Endodermal cell (in vitro differentiated cells): ENCODE data around the gene CCL26. TPM values are rescaled to one million over a fixed set of nuclear protein-coding genes. Genes with fewer than 3 reads are reported as not detected.
"Not testable (repeated sequence)": the region's sequence is repeated elsewhere in the genome, so short reads cannot be mapped to it uniquely, and the experiment has no call there.

Experiments used
- DNase-seq: peaks from one replicate; pipeline ENCODE4 v3.0.0-alpha.2; 2017
- H3K27ac ChIP-seq: 2 replicates; pipeline ENCODE4 v1.5.1; 2013; ENCODE audit warnings: mild to moderate bottlenecking, low read depth, low read length, moderate library complexity
- H3K27me3 ChIP-seq: 2 replicates; pipeline ENCODE4 v1.6.1; 2013; ENCODE audit warnings: mild to moderate bottlenecking, low read length, moderate library complexity; ENCODE audit not compliant: insufficient read depth, control insufficient read depth, poor library complexity, severe bottlenecking
- H3K36me3 ChIP-seq: 2 replicates; pipeline ENCODE4 v1.7.0; 2013; ENCODE audit warnings: mild to moderate bottlenecking, low read length, moderate library complexity; ENCODE audit not compliant: control insufficient read depth, insufficient read depth
- H3K4me1 ChIP-seq: one replicate; pipeline ENCODE4 v1.7.0; 2013; ENCODE audit warnings: low read length; ENCODE audit not compliant: control insufficient read depth, insufficient read depth
- H3K4me3 ChIP-seq: 2 replicates; pipeline ENCODE4 v1.5.1; 2013; ENCODE audit warnings: mild to moderate bottlenecking, low read length, moderate library complexity
- H3K9ac ChIP-seq: 2 replicates; pipeline ENCODE4 v1.6.1; 2013; ENCODE audit warnings: mild to moderate bottlenecking, low read length, moderate library complexity; ENCODE audit not compliant: poor library complexity, severe bottlenecking; ENCODE audit errors: extremely low read depth
- H3K9me3 ChIP-seq: 2 replicates; pipeline ENCODE4 v1.6.1; 2013; ENCODE audit warnings: mild to moderate bottlenecking, low read length, moderate library complexity; ENCODE audit not compliant: control insufficient read depth
- H3K27ac Mint-ChIP-seq: 2 replicates; pipeline ENCODE4 v1.8.0; 2020; ENCODE audit warnings: mixed read lengths
- H3K27me3 Mint-ChIP-seq: 2 replicates; pipeline ENCODE4 v1.8.0; 2021; ENCODE audit warnings: mild to moderate bottlenecking, mixed read lengths; ENCODE audit not compliant: insufficient read depth
- H3K36me3 Mint-ChIP-seq: 2 replicates; pipeline ENCODE4 v1.8.0; 2020; ENCODE audit warnings: low read depth, mixed read lengths
- H3K4me1 Mint-ChIP-seq: 2 replicates; pipeline ENCODE4 v1.8.0; 2020; ENCODE audit warnings: mixed read lengths
- H3K4me3 Mint-ChIP-seq: 2 replicates; pipeline ENCODE4 v1.8.0; 2020; ENCODE audit warnings: mild to moderate bottlenecking, moderate library complexity, mixed read lengths
- H3K9me3 Mint-ChIP-seq: 2 replicates; pipeline ENCODE4 v1.8.0; 2020; ENCODE audit warnings: mild to moderate bottlenecking, mixed read lengths
- CTCF ChIP-seq: fragments of 200-600 bp; sonication (generic); conservative IDR thresholded peaks from 2 replicates; pipeline ENCODE4 v1.5.0; 2021; ENCODE audit warnings: antibody characterized with exemption, mild to moderate bottlenecking
- WGBS, 2 experiments: methylation state at CpG; one replicate each; pipeline versions ENCODE4 v1.1.5 to v1.1.7; 2013; ENCODE audit warnings: missing lambda C conversion rate in 2 of 2, mixed read lengths in 1 of 2; ENCODE audit not compliant: insufficient coverage in 1 of 2, insufficient read length in 1 of 2; 5-methylcytosine and 5-hydroxymethylcytosine counted together
- total RNA-seq, 2 donors: library from RNA; stranded (reverse); fragmentation: NEBNext Ultra II Directional in 1 of 2; extraction: Animal tissue kit (Norgen Biotek cat#: 25700) in 1 of 2; gene quantifications; 2 replicates in 1 of 2; 3 replicates in 1 of 2; pipeline ENCODE4 v1.2.1, GENCODE V29; 2021

CCL26 gene
- total RNA-seq, 2 donors from 2014 or later = 1.2 to 2.9 TPM

- Mint-ChIP-seq H3K4me3 (no peak overlapping the region), H3K27ac (no peak overlapping the region), H3K27me3 (no peaks in the 10 kb centered on the region), H3K4me1 (peaks cover 3% of the 10 kb centered on the region), H3K36me3 (peaks cover 25% of the 10 kb centered on the region), H3K9me3 (no peaks in the 10 kb centered on the region)
- no peak overlapping the region for H3K9ac ChIP-seq
- H3K27me3 ChIP-seq = no peaks in the 10 kb centered on the region
- DNase-seq = no peak
- no peak for TF ChIP-seq CTCF
- H3K36me3 ChIP-seq = peaks cover 56% of the 10 kb centered on the region
- no peak overlapping the region for H3K27ac ChIP-seq
- no peaks in the 10 kb centered on the region for H3K9me3 ChIP-seq
- H3K4me1 ChIP-seq = no peaks in the 10 kb centered on the region
- no peak overlapping the region for H3K4me3 ChIP-seq
- 88 to 100% methylated on average over 2 to 3 of the region's 3 CpGs for WGBS, 2 experiments
Observed at GRCh38 chr7:75789361-75789924, 17.4 kb upstream of the CCL26 start.

DNA sequence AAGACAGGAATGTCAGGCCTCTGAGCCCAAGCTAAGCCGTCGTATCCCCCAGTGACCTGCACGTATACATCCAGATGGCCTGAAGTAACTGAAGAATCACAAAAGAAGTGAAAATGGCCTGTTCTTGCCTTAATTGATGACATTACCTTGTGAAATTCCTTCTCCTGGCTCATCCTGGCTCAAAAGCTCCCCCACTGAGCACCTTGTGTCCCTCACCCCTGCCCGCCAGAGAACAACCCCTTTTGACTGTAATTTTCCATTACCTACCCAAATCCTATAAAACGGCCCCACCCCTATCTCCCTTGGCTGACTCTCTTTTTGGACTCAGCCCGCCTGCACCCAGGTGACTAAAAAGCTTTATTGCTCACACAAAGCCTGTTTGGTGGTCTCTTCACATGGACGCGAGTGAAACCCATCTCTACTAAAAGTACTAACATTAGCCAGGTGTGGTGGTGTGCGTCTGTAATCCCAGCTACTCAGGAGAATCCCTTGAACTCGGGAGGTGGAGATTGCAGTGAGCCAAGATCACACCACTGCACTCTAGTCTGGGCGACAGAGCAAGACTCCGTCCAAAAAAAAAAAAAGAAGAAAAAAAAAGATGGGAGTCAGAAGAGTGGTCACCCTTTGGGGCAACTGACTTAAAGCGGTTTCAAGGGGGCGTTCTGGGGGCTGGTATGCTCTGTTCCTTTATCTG is 16.3 kb upstream of the CCL26 start:
- H3K9ac ChIP-seq, H3K9me3 ChIP-seq, H3K4me1 Mint-ChIP-seq, H3K27ac ChIP-seq, H3K27ac Mint-ChIP-seq, H3K9me3 Mint-ChIP-seq, H3K27me3 ChIP-seq, H3K4me3 ChIP-seq, H3K4me1 ChIP-seq, H3K27me3 Mint-ChIP-seq, H3K4me3 Mint-ChIP-seq: not testable (repeated sequence)
- peak; percentile 80 for DNase-seq
- WGBS, 2 experiments = 38 to 46% methylated on average over 11 to 14 of the region's 14 CpGs
- peaks cover 61% of the 10 kb centered on the region for H3K36me3 ChIP-seq
- peaks cover 21% of the 10 kb centered on the region for H3K36me3 Mint-ChIP-seq

DNA sequence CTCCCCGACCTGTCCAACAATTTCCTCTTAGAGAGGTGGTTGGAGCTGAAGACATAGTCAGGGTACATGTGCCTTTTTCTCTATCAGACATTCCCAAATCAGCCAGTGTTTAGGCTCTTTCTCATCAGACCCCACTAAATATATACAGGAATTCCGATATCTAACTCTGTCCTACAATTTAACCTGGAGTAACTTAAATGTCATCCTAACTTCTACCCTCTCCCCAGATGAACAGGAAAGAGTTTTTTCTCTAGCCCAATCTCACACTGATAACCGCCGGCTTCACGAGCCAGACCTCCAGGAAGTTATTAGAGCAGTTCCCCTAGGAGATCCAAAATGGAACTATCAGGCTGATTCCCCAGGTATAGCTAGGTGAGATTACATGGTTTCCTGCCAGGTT is 11.0 kb upstream of the CCL26 start:
- Mint-ChIP-seq H3K36me3 (peaks cover 31% of the 10 kb centered on the region), H3K9me3 (peaks cover 42% of the 10 kb centered on the region), H3K4me3 (peak overlapping the region; percentile 81), H3K4me1 (peaks cover 29% of the 10 kb centered on the region), H3K27ac (peak overlapping the region; percentile 2)
- not testable (repeated sequence) for DNase-seq, H3K27ac ChIP-seq, H3K27me3 ChIP-seq, H3K9ac ChIP-seq, H3K27me3 Mint-ChIP-seq, H3K4me1 ChIP-seq
- 90 to 94% methylated on average over 3 to 5 of the region's 5 CpGs for WGBS, 2 experiments
- Histone ChIP-seq H3K9me3 (peaks cover 24% of the 10 kb centered on the region), H3K36me3 (peaks cover 60% of the 10 kb centered on the region), H3K4me3 (peak overlapping the region; percentile 89)

DNA sequence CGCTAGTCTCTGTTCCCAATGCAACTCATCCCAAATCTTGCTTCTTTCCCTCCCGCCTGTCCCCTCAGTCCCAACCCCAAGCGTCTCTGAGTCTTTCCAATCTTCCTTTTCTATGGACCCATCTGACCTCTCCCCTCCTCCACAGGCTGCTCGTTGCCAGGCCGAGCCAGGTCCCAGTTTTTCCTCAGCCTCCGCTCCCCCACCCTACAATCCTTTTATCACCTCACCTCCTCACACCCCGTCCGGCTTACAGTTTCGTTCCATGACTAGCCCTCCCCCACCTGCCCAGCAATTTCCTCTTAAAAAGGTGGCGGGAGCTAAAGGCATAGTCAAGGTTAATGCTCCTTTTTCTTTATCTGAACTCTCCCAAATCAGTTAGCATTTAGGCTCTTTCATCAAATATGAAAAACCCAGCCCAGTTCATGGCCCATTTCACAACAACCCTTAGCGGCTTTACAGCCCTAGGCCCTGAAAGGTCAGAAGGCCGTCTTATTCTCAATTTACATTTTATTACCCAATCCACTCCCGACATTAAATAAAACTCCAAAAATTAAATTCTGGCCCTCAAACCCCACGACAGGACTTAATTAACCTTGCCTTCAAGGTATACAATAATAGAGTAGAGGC is 8.7 kb upstream of the CCL26 start:
- peaks cover 24% of the 10 kb centered on the region for H3K9me3 ChIP-seq
- DNase-seq = peak; percentile 56
- H3K27me3 ChIP-seq, H3K27ac ChIP-seq, H3K27me3 Mint-ChIP-seq, H3K4me1 ChIP-seq: not testable (repeated sequence)
- H3K9ac ChIP-seq = peak overlapping the region; percentile 86
- H3K36me3 ChIP-seq = peaks cover 47% of the 10 kb centered on the region
- Mint-ChIP-seq H3K9me3 (peaks cover 42% of the 10 kb centered on the region), H3K27ac (peak overlapping the region; percentile 96), H3K36me3 (peaks cover 31% of the 10 kb centered on the region), H3K4me3 (peak overlapping the region; percentile 81), H3K4me1 (peaks cover 29% of the 10 kb centered on the region)
- peak overlapping the region; percentile 89 for H3K4me3 ChIP-seq
- WGBS, 2 experiments = 53 to 66% methylated on average over 11 to 14 of the region's 14 CpGs

GRCh38 chr7:75779516-75779915 is 7.5 kb upstream of the CCL26 start:
- not testable (repeated sequence) for H3K27me3 Mint-ChIP-seq, H3K4me1 ChIP-seq, DNase-seq, H3K27me3 ChIP-seq, H3K27ac ChIP-seq
- WGBS, 2 experiments = 33 to 59% methylated on average over 10 to 11 of the region's 11 CpGs
- H3K4me3 ChIP-seq = peak overlapping the region; percentile 89
- peaks cover 24% of the 10 kb centered on the region for H3K9me3 ChIP-seq
- peaks cover 34% of the 10 kb centered on the region for H3K36me3 ChIP-seq
- Mint-ChIP-seq H3K9me3 (peaks cover 42% of the 10 kb centered on the region), H3K27ac (peak overlapping the region; percentile 96), H3K36me3 (peaks cover 31% of the 10 kb centered on the region), H3K4me1 (peaks cover 29% of the 10 kb centered on the region), H3K4me3 (peak overlapping the region; percentile 81)
- H3K9ac ChIP-seq = peak overlapping the region; percentile 86

DNA sequence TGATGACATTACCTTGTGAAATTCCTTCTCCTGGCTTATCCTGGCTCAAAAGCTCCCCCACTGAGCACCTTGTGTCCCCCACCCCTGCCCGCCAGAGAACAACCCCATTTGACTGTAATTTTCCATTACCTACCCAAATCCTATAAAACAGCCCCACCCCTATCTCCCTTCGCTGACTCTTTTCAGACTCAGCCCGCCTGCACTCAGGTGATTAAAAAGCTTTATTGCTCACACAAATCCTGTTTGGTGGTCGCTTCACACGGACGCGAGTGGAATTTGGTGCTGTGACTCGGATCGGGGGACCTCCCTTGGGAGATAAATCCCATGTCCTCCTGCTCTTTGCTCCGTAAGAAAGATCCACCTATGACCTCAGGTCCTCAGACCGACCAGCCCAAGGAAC is 7.0 kb upstream of the CCL26 start:
- H3K4me1 ChIP-seq, H3K27me3 Mint-ChIP-seq, H3K27ac ChIP-seq, H3K27me3 ChIP-seq: not testable (repeated sequence)
- H3K4me3 ChIP-seq = peak overlapping the region; percentile 89
- peak; percentile 56 for DNase-seq
- peaks cover 28% of the 10 kb centered on the region for H3K4me1 Mint-ChIP-seq
- H3K9me3 ChIP-seq = peaks cover 24% of the 10 kb centered on the region
- peaks cover 39% of the 10 kb centered on the region for H3K9me3 Mint-ChIP-seq
- WGBS, 2 experiments = 33 to 46% methylated on average over 6 to 11 of the region's 11 CpGs
- H3K36me3 ChIP-seq = peaks cover 32% of the 10 kb centered on the region
- peak overlapping the region; percentile 86 for H3K9ac ChIP-seq
- peak overlapping the region; percentile 96 for H3K27ac Mint-ChIP-seq
- peaks cover 31% of the 10 kb centered on the region for H3K36me3 Mint-ChIP-seq
- peak overlapping the region; percentile 81 for H3K4me3 Mint-ChIP-seq
